Brain pericyte (primary cell): ENCODE measurements around the gene SNX2.
"Not testable (repeated sequence)": the region's sequence is repeated elsewhere in the genome, so short reads cannot be mapped to it uniquely, and the experiment has no call there.

Source experiments
- DNase-seq: peaks from one replicate; pipeline ENCODE4 v3.0.0-alpha.2; 2012; ENCODE audit warnings: low read depth, low spot score

Gene SNX2

GRCh38 chr5:122844136-122844909 is 69.4 kb downstream of the SNX2 start:
- DNase-seq: no peak

- DNase-seq: no peak
Observed at GRCh38 chr5:122844910-122845228, 70.0 kb downstream of the SNX2 start.

- peak; percentile 4 for DNase-seq
Observed at GRCh38 chr5:122845229-122846050, 70.6 kb downstream of the SNX2 start, which contains the start of gene SNX24. Gene SNX24 (plus strand): TSS chr5:122845613. CDS start chr5:122845634, 21 bp downstream.

GRCh38 chr5:122846051-122846550 is 71.2 kb downstream of the SNX2 start:
- DNase-seq: no peak

- no peak for DNase-seq
Observed at GRCh38 chr5:122847687-122848081, 72.8 kb downstream of the SNX2 start.

GRCh38 chr5:122849771-122850170 is 74.9 kb downstream of the SNX2 start:
- DNase-seq: no peak

- DNase-seq: not testable (repeated sequence)
Observed at GRCh38 chr5:122857538-122857937, 82.7 kb downstream of the SNX2 start.

- no peak for DNase-seq
Observed at GRCh38 chr5:122858451-122858850, 83.6 kb downstream of the SNX2 start.

GRCh38 chr5:122863240-122863639 is 88.4 kb downstream of the SNX2 start:
- DNase-seq: no peak

- DNase-seq: no peak
Observed at GRCh38 chr5:122863721-122864120, 88.8 kb downstream of the SNX2 start.

- no peak for DNase-seq
Observed at GRCh38 chr5:122864400-122864799, 89.5 kb downstream of the SNX2 start.

- DNase-seq: no peak
Observed at GRCh38 chr5:122864842-122865241, 90.0 kb downstream of the SNX2 start.

- DNase-seq: no peak
Observed at GRCh38 chr5:122870219-122870856, 95.5 kb downstream of the SNX2 start.

- DNase-seq: no peak
Observed at GRCh38 chr5:122871661-122872060, 96.8 kb downstream of the SNX2 start.

- DNase-seq: peak; percentile 11
Observed at GRCh38 chr5:122874179-122874875, 99.4 kb downstream of the SNX2 start.

GRCh38 chr5:122877518-122877917 is 102.6 kb downstream of the SNX2 start:
- DNase-seq: no peak

GRCh38 chr5:122879076-122879475 is 104.2 kb downstream of the SNX2 start:
- DNase-seq: no peak
